Activated CD4-positive, alpha-beta T cell treated with anti-CD3 and anti-CD28 coated beads, Interleukin-2, amount 50 U/mL, for 16 hours (primary cell): Measurements from ENCODE around the gene LYRM2.
"Not testable (repeated sequence)": the region's sequence is repeated elsewhere in the genome, so short reads cannot be mapped to it uniquely, and the experiment has no call there.

ENCODE experiments used
- DNase-seq: peaks from one replicate; pipeline ENCODE4 v3.0.0-alpha.2; 2020

Gene LYRM2

DNA sequence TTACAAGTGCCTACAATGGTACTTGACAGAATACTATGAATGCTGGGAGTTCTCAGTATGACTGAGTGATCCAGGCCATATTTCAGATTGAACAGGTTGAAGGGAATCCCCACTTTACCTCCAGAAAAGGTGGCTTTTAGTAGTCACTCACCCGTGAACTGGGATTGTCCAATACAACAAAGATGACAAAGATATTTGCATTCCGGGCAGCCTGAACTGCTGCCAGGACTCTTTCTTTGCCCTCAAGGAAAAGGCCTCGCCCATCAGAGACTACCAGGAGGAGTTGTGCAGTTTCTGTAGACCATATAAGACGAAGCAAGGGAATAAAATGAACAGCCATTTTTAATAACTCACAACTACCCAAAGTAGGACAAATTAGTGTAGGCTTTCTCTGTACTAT, 6.3 kb upstream of the LYRM2 start:
- no peak for DNase-seq

DNA sequence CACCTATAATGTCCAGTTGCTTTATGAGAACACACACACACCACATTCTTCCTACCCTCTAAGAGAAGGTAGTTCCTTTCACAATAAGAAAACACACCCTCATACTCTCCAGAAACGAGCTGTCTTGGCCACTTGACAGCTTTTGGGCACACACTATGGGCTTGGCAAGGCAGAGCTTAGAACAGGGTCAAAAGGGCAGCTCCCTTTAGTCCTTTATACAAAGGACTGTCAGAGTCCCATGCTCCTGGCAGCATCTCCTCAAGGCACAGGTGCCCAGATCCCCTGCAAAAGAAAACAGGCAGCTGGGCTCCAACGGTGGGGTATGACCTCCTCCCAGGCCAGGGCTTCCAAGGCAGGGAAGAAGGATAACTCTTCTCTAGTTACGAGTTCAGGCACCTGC, 4.9 kb upstream of the LYRM2 start:
- DNase-seq = no peak

DNA sequence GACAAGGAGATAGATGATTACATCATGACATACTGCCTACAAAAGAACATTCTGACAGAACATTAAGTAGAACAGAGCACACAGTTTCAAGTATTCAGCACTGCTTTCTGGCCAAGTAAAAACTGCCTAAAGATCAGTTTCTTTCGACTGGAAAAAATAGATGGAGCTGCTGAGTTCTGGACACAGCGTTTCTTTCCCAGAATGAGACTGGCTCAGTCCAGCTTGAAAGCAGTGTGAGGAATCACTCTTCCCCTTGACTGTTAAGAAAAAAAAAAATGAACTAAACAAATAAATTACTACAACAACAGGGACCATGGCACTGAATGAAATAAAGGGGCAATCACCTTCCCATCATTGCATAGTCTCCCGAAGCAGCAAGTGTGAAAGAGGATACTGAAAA, 4.4 kb upstream of the LYRM2 start:
- DNase-seq = no peak

DNA sequence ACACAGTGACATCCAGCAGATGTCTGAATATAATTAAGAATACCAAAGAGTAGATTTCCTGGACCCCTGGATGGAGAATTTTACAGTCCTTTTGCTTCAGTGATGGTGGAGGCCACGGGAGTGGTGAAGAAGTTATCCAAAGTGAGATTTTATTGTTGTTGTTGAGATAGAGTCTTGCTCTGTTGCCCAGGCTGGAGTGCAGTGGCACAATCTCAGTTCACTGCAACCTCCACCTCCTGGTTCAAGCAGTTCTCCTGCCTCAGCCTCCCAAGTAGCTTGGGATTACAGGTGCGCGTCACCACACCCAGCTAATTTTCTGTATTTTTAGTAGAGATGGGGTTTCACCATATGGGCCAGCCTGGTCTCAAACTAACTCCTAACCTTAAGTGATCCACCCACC, 3.0 kb upstream of the LYRM2 start:
- DNase-seq = not testable (repeated sequence)

DNA sequence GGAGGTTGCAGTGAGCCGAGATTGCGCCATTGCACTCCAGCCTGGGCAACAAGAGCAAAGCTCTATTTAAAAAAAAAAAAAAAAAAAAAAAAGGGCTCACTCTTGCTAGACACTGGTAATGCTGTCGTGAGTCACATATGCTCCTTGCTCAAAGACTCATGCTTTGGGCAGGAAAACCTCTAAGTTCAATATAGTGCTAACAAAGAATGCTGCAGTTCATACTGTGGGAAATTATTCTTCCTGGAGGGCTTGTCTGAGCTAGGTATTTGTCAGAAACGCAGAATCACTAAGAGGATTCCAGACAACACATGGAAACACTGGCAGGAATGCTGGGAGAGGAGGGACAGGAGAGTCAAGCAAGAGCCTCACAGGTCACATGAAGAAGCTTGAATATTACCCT, 2.3 kb upstream of the LYRM2 start:
- no peak for DNase-seq

DNA sequence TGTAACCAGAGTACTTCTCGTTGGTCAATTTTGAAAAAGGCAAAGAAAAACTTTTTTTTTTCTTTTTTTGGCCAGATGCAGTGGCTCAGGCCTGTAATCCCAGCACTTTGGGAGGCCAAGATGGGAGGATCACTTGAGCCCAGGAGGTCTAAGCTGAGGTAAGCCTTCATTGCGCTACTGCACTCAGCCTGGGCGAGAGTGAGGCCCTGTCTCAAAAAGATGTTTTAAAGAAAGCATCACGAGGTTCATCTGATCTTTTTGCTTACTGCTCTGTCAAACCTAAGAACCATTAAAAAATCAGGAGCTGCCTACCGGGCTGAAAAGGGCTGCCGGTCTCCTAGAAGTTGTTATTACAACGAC, 607 bp downstream of the LYRM2 start:
- DNase-seq = peak; percentile 3

DNA sequence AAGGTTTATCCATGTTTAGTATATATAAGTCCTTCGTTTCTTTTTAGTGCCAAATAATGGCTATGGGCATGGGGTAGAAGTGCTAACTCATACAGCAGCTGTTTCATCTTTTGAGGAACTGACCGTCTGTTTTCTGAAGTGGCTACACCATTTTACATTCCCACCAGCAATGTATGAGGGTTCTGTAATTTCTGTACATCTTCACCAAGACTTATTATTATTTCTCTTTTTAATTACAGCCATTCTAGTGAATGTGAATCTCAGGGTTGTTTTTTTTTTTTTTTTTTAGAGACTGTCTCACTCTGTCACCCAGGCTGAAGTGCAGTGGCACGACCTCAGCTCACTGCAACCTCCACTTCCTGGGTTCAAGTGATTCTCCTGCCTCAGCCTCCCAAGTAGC, 2.1 kb downstream of the LYRM2 start:
- not testable (repeated sequence) for DNase-seq

DNA sequence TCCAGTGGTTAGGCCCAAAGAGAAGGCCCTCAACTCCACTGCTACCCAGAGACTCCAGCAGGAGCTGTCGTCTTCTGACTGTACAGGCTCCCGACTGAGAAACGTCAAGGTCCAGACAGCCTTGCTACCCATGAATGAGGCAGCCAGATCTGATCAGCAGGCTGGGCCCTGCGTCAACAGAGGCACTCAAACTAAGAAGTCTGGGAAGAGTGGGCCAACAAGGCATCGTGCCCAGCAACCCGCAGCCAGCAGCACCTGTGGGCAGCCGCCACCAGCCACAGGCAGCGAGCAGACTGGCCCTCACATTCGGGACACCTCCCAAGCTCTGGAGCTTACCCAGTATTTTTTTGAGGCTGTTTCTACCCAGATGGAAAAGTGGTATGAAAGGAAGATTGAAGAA, 8.1 kb downstream of the LYRM2 start:
- DNase-seq = no peak

DNA sequence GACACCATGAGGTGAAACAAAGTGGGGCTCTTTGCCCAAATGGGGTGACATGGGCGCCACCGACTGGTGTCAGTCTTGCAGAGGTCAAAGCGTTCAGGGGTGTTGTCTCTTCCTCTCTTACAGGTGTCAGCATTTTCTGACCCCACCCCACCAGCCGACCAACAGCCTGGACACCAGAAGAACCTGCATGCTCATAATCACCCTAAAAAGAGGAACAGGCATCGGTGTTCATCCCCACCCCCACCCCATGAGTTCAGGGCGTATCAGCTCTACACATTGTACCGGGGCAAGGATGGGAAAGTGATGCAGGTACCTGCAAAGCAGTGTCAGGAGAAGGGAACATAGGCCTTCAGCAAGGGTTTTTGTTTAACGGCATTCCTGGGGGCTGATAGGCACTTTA, 14.8 kb downstream of the LYRM2 start:
- DNase-seq = no peak

DNA sequence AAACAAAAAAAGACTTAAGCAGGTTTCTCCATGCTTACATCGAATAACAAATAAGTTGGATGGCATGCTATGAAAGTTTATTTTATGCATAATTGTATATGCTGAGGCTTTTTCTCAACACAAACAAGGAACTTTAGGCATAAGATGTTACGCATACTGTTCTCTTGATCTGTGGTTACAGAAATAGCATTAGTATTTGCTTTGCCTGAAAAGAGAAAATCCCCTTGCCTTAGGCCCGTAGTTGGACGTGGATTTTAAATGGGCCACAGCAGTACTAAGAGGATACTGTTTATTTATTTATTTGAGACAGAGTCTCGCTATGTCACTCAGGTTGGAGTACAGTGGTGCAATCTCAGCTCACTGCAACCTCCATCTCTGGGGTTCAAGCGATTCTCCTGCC, 19.0 kb downstream of the LYRM2 start:
- no peak for DNase-seq

DNA sequence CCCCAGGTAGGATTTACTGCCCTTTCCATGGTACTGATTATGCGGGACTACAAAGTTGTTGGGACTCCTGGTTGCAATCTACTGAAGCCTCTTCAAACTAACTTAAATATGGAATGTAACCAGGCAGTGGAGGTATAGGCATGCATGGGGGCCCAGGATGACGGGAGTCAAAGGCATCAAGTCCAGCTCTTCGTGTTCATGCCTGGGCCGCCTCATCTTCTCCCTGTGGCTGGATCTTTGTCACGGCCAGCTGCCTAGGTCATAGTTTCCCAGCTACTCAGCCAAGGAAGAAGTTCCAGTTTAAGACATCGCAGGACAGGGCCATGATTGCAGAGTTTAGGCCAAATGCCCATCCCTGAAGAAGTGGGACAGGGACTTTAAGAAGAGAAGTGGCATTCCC, 20.5 kb downstream of the LYRM2 start:
- no peak for DNase-seq

DNA sequence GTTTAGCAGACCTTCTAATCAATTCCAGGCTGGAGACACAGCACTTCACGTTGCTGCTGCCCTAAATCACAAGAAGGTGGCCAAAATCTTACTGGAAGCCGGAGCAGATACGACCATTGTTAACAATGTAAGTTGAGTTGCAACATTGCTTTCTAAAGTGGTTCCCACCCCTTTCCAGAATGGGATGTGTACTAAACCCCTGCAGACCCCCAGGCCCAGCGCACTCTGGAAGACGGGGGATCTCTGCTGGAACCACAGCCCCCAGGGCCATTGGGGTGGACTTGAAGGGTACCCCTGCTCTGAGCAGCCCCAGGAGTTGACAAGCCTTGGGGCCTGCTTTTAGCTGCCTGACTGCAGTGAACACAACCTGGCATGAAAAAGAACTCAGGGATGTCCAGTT, 22.0 kb downstream of the LYRM2 start:
- DNase-seq = no peak

DNA sequence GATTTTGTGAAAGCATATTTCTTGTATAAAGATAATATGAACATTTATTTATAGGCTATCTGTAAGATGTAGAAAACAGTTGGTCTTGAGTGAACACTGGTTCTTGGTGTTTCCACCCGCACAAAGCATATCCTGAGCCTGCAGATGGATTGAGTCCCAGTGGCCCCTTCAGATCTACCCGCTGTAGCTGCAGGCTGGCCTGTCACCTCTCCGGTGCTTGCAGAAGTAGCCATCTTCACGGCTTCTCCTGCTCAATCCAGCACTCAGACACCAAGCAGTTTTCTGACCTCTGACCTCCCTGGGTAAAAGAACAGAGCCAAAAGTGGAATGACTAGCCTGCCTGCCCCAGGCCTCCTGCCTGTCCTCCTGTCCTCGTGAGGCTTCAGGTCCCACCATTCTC, 22.7 kb downstream of the LYRM2 start:
- no peak for DNase-seq

DNA sequence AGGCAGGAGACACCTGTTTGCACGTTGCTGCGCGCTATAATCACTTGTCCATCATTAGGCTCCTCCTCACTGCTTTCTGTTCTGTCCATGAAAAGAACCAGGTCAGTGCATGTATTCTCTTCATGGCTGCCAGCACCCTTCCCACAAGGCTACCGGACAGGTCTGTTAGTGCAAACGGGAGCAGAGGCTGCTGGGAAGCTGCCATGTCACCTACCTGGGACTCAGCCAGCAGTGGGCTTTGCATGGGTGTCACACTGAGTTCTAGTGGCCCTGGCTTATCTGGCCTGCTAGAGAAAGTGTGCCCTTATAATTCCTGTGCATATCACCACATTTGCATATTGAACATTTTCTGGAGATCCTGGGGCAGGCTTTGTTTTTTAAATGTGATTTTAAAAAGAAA, 24.8 kb downstream of the LYRM2 start:
- no peak for DNase-seq

DNA sequence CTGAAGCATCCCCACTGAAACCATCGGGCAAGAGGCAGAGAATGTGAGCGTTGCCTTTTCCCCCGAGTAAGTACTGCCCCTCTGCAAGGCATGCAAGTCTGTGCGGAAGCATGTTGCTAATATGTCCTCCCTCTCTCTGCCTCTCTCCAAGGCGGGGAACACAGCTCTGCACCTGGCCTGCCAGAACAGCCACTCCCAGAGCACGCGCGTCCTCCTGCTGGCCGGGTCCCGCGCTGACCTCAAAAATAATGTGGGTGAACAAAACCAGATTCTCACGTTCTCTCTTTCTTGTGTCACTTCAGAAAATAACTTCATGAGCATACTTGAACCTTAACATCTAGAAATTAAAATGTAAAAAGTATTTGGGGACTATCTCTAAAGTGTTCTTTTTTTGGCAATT, 26.4 kb downstream of the LYRM2 start:
- no peak for DNase-seq

DNA sequence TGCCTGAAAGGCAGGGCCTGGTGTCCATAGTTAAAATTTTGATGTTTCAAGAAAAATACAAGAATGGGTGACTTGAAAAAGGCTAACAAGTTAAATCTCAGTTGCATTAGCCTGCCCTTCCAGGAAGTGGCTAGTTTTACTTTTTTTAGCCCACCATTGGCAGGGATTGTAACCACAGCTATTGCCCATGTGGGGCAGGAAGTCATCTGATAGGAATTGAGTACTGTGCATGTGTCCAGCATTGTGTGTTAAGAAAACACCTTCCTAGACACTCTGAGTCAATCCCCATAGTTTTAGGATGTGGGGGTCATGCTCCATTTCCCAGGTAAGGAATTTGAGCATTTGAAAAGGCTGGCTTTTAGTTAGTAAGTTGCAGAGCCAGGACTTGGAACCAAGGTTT, 26.9 kb downstream of the LYRM2 start:
- DNase-seq = no peak

DNA sequence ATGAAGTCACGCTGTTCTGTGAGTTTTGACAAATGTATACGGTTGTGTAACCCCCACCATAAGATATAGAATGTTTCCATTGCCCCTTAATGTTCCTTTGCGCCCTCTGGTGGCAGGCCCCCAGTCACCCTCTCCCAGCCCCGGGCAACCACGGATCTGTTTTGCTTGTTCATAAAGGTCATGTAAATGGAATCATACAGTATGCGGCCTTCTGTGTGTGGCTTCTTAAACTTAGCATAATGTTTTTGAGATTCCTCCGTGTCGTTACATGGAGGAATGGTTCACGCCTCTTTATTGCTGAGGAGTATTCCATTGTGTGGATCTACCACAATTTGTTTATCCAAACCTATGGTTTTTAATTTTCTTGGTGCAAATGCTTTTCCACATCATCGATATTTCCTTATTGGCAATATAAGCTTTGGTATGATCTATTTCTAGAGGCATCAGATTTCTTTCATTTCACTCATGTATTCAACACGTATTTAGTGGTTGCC, 28.4 kb downstream of the LYRM2 start:
- DNase-seq = peak; percentile 72

DNA sequence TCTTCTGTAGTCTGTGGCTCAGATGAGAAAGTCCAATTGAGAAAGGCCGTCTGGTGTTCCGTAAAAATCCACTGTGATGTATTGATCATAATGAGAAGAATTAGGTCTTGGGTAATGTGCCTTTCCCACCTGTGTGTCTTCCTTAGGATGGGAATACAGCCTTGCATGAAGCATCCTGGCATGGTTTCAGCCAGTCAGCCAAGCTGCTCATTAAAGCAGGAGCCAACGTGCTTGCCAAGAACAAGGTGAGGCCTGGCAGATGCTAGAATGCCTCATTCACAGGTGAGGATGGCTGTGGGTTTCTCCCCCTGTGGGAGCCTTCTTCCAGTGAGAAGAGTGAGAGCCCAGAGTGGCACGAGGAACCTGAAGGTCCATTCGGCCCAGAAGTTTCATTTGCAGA, 32.7 kb downstream of the LYRM2 start:
- no peak for DNase-seq

DNA sequence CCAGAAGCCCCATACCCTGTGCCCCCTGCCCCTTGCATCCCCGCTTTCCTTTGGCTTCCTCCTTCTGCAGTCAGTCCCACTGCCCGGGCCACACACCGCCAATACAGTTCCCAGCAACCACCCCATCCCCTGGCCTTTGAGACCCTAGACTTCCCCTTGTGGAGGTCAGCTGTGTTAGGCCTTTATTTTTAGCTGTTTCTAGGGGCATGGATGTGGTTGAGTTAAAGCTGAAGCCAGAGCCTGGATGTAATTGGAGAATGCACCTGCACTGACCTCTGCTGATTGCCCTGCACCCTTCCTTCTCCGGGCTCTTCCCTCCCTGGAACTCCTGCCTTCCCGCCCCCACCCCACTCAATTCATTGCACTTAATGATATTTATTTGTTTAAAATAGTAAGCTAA, 33.9 kb downstream of the LYRM2 start:
- DNase-seq = no peak

DNA sequence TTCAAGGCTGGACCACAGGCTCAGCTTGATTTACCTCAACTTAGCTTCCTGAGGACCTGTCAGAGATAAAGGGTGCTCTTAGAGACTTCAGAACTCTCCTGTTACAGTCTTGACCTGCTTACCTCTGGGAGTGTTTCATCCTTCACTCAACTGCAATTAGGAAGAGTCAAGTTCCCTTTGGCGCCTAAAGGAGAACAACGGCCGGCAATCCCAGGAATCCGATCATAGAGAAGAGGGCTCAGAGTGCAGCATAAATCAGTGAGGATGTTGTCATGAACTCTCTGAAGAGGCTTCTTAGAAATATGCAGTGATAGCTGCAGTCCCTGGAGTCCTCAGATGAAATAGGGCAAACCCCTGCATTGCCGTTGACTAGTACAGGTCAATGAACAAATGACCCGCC, 36.4 kb downstream of the LYRM2 start:
- DNase-seq = no peak

DNA sequence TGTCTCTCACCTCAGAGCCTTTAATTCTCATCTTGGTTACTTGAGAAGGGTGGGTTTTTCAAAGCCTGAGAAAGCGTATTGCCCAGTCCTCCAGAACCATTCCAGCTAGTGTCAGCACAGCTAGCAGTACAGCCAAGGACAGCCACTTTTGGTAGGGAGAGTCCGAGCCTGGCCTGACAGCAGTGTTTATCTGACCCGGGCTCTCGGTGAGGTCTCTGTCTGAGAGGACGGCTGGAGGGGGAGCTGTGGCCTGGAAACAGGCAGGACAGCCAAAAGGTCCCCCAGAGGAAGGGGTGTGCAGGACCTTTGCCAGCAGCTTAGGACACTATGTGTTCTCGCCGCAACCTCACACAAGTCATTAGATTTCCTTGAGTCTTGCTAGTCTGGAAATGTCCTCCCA, 38.8 kb downstream of the LYRM2 start:
- DNase-seq = no peak

DNA sequence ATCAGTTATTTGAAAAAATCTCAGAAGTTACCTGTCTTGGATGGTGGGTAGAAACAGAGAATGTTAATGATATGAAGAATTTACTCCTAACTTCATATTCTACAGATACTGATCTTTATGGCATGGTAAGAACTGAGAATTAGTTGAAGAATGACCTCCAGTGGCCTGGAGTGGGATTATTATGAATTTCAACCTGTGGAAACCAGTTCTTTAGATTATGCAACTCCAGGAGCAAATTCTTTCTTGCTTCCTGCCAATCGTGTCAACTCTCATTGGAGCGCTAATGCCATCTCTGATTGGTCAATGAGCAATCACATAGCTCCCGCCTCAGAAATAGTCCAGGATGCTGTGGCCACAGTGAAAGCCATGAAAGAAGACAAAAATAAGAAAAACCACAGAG, 40.6 kb downstream of the LYRM2 start:
- peak; percentile 6 for DNase-seq

DNA sequence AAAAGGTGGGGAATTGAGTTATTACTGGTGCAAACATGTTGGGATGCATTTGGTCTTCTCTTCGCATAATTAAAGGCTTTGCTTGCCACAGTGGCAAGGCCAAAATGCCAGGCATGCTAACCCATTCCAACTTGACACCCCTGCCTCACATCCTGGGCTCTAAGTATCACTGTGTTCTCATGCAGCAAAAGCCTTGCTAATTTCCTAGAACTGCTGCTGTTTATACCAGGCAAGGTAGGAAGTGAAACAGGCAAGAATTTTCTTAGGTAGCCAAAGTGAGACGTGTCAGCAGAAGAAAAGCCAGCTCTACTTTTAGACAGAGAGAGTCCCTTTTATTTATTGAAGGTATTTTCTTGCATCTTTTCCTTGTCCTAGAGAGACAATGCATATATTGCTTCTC, 41.2 kb downstream of the LYRM2 start:
- DNase-seq = no peak

DNA sequence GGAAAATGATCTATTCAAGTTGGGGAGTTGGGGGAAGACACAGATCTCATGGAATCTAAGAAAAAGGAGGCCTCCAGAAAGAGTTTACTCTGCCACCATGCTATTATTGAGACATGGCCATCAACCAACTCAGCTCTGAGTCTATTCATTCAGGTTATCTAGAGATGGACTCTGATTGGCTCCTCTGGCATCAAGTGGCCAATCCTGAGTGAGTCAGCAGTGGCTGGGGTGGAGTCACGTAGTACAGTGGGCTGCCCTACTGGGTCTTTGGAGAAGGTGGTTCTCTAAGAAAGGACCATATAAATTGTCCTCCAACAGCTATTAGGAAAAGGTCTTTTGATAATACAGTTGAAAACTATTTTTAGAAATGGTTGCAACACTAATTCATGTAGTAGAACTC, 42.1 kb downstream of the LYRM2 start:
- no peak for DNase-seq

DNA sequence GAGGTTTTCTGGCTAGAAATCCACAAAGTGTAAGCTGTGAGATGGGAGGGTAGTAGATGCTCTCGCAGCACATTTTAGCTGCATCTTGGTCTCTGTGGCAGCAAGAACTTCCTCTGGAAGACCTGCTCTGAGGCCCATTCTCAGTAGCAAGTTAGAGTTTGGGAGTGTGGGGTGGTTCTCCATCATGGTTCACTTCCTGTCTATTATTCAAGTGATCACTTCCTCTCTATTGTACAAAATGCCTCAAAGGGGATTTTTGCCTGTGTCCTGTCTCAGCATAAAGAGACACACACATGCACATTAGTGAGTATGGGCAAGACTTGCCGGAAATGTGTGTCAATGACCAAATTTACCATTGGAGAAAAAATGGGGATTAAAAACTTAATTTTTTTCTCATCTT, 42.5 kb downstream of the LYRM2 start:
- DNase-seq = peak; percentile 26

DNA sequence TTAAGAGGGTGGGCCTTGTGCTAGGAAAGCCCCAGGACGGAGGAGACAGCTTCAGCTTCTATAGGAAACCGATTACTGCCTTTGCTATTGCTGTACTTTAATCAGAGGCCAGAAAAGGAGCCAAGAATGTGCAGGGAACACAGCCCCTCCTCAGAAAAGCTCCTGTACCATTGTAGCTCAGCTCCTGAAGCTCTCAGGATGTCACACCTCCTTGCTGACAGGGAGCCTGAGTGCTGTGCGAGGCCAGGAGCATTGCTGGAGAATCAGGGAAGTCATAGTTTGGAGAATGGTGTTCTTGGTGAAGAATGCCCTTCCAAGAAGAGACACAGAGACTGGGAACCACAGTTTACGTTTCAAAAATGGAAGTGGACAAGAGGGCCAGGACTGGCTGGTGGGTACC, 46.8 kb downstream of the LYRM2 start:
- no peak for DNase-seq
